ENCODE results near the gene IL1RAPL1. TPM values are rescaled to one million over a fixed set of nuclear protein-coding genes. Genes with fewer than 3 reads are reported as not detected.

Gene IL1RAPL1
- total and polyA plus RNA-seq, 9 of the 15 experiments (the other 6 are each of a cell fraction or from before 2014, with no cell fraction given): 0.04 to 0.07 (median 0.04) TPM; not detected in 6

- Histone ChIP-seq H3K79me2 (ENCODE audit: control insufficient read depth, insufficient read depth, low read length) (no peaks in the 10 kb centered on the region), H4K20me1 (replicated peaks; ENCODE audit: control insufficient read depth, insufficient read depth, low read length) (no peaks in the 10 kb centered on the region), H3K9me1 (ENCODE audit: control insufficient read depth, insufficient read depth, low read length) (no peaks in the 10 kb centered on the region), H3K27me3 (ENCODE audit: control insufficient read depth in 2 of 2, insufficient read depth in 2 of 2, low read length in 2 of 2) (no peaks in the 10 kb centered on the region), H3K4me2 (ENCODE audit: insufficient read depth, low read length) (no peak overlapping the region), H3K27ac (ENCODE audit: extremely low read depth, low read depth, low read length) (no peak overlapping the region), H3K9ac (ENCODE audit: insufficient read depth in 1 of 2, low read depth in 2 of 2, low read length in 2 of 2) (no peak overlapping the region), H2AFZ (ENCODE audit: low read depth, low read length) (no peak overlapping the region), H3K36me3 (ENCODE audit: control insufficient read depth, insufficient read depth, low read length) (no peaks in the 10 kb centered on the region), H3K4me3 (no peak overlapping the region), H3K9me3 (replicated peaks; ENCODE audit: control insufficient read depth, insufficient read depth, low read depth, low read length) (no peaks in the 10 kb centered on the region), H3K4me1 (replicated peaks in 1 of 2; ENCODE audit: control insufficient read depth in 2 of 2, insufficient read depth in 2 of 2, low read length in 2 of 2) (no peaks in the 10 kb centered on the region)
- ChIA-PET CTCF (ENCODE audit: low intra/inter-chr PET ratio) (no interaction called here), POLR2A (no interaction called here)
- no TSS peak for BruUV-seq (replicated peaks)
- DNase-seq (ENCODE audit: extremely low read depth in 1 of 4, low spot score in 3 of 4): no peak
- TF ChIP-seq ZNF586 (CRISPR knock-in tag; conservative IDR thresholded peaks at IDR 0.05): no peak
- TF ChIP-seq STAT5B (CRISPR knock-in tag; IDR thresholded peaks at IDR 0.05): no peak
- no peak for TF ChIP-seq FOXO4 (CRISPR knock-in tag; IDR thresholded peaks at IDR 0.05)
- no peak for TF ChIP-seq PHB2 (IDR thresholded peaks at IDR 0.05; ENCODE audit: low read depth)
- TF ChIP-seq ARID2 (IDR thresholded peaks at IDR 0.05): no peak
- no peak for TF ChIP-seq POLR2A (conservative IDR thresholded peaks at IDR 0.05)
- no peak for TF ChIP-seq GTF2E2 (tag; IDR thresholded peaks at IDR 0.05)
- no peak for TF ChIP-seq NRF1 (conservative IDR thresholded peaks at IDR 0.05 in 1 of 2, IDR thresholded peaks at IDR 0.05 in 1 of 2)
- no peak for TF ChIP-seq THRB (CRISPR knock-in tag; conservative IDR thresholded peaks at IDR 0.05)
- no peak for TF ChIP-seq KLF10 (CRISPR knock-in tag; IDR thresholded peaks at IDR 0.05)
- no peak for TF ChIP-seq ESRRA (IDR thresholded peaks at IDR 0.05; ENCODE audit: borderline replicate concordance, low read depth)
- TF ChIP-seq PHF20 (IDR thresholded peaks at IDR 0.05; ENCODE audit: partially characterized antibody): no peak
- no peak for TF ChIP-seq MBD2 (IDR thresholded peaks at IDR 0.05; ENCODE audit: borderline replicate concordance, low read depth)
- no peak for TF ChIP-seq ZBTB8A (IDR thresholded peaks at IDR 0.05; ENCODE audit: partially characterized antibody)
- no peak for TF ChIP-seq TARDBP (IDR thresholded peaks at IDR 0.05)
- TF ChIP-seq SOX6 (IDR thresholded peaks at IDR 0.05): no peak
- TF ChIP-seq DMBX1 (CRISPR knock-in tag; IDR thresholded peaks at IDR 0.05; ENCODE audit: borderline replicate concordance): no peak
- TF ChIP-seq ZNF507 (tag; conservative IDR thresholded peaks at IDR 0.05): no peak
- FAIRE-seq: no peak
- no peak for ATAC-seq
- in situ Hi-C loops (cut with MboI): no loop called here
- 0% methylated on average over 2 of the region's 2 CpGs for WGBS (ENCODE audit: insufficient coverage, low coverage, missing lambda C conversion rate)
- intact Hi-C loops (cut with micrococcal nuclease): no loop called here
These were observed 3.1 kb downstream of the IL1RAPL1 start for GRCh38 chrX:28590396-28590795.

Data from K562 (cell line).